SK-N-SH treated with all-trans-retinoic acid at 6 μM for 48 hours (cell line): ENCODE results near the gene PFKFB4.

Experiments used
- ATAC-seq: fragments of 200-7000 bp; cut with Tn5 transposase; 3 replicates; pipeline ENCODE4 v1.9.1; 2020; ENCODE audit warnings: mild to moderate bottlenecking, moderate library complexity
- BACH2 ChIP-seq: fragments of 250-450 bp; sonication (Bioruptor Pico); IDR thresholded peaks from 2 replicates; pipeline ENCODE4 v1.9.0; 2021; ENCODE audit warnings: mild to moderate bottlenecking, borderline replicate concordance
- CREB5 ChIP-seq: fragments of 250-450 bp; sonication (Bioruptor Pico); IDR thresholded peaks from 2 replicates; pipeline ENCODE4 v1.5.1; 2020; ENCODE audit warnings: low read depth, mild to moderate bottlenecking, moderate library complexity
- CSRNP3 ChIP-seq: fragments of 250-450 bp; sonication (Bioruptor Pico); IDR thresholded peaks from 2 replicates; pipeline ENCODE4 v1.5.1; 2021; ENCODE audit warnings: mild to moderate bottlenecking, moderate library complexity
- ESRRG ChIP-seq: fragments of 250-450 bp; sonication (Bioruptor Pico); IDR thresholded peaks from 2 replicates; pipeline ENCODE4 v1.6.1; 2021; ENCODE audit warnings: mild to moderate bottlenecking
- ISL1 ChIP-seq: fragments of 250-450 bp; sonication (Bioruptor Pico); IDR thresholded peaks from 2 replicates; pipeline ENCODE4 v2.1.2; 2022; ENCODE audit warnings: mild to moderate bottlenecking, moderate library complexity
- OSR1 ChIP-seq: fragments of 250-450 bp; sonication (Bioruptor Pico); IDR thresholded peaks from 2 replicates; pipeline ENCODE4 v1.8.0; 2022; ENCODE audit warnings: moderate library complexity, mild to moderate bottlenecking, inconsistent platforms
- PATZ1 ChIP-seq: fragments of 250-450 bp; sonication (Bioruptor Pico); IDR thresholded peaks from 2 replicates; pipeline ENCODE4 v1.8.0; 2020; ENCODE audit warnings: mild to moderate bottlenecking, moderate library complexity, borderline replicate concordance
- POU6F1 ChIP-seq: fragments of 250-450 bp; sonication (Bioruptor Pico); IDR thresholded peaks from 2 replicates; pipeline ENCODE4 v1.8.0; 2021; ENCODE audit warnings: low read depth, mild to moderate bottlenecking, moderate library complexity, borderline replicate concordance
- SNAI2 ChIP-seq: fragments of 250-450 bp; sonication (Bioruptor Pico); IDR thresholded peaks from 2 replicates; pipeline ENCODE4 v1.5.0; 2020; ENCODE audit warnings: mild to moderate bottlenecking, moderate library complexity
- TCF4 ChIP-seq: fragments of 250-450 bp; sonication (Bioruptor Pico); IDR thresholded peaks from 2 replicates; pipeline ENCODE4 v1.8.0; 2021; ENCODE audit warnings: mild to moderate bottlenecking, moderate library complexity, borderline replicate concordance
- TOX ChIP-seq: fragments of 250-450 bp; sonication (Bioruptor Pico); IDR thresholded peaks from 2 replicates; pipeline ENCODE4 v1.8.0; 2021; ENCODE audit warnings: mild to moderate bottlenecking, moderate library complexity, borderline replicate concordance
- TSHZ2 ChIP-seq: fragments of 250-450 bp; sonication (Bioruptor Pico); IDR thresholded peaks from 2 replicates; pipeline ENCODE4 v1.5.0; 2020; ENCODE audit warnings: mild to moderate bottlenecking, moderate library complexity
- ZC3H10 ChIP-seq: fragments of 250-450 bp; sonication (Bioruptor Pico); IDR thresholded peaks from 2 replicates; pipeline ENCODE4 v1.5.1; 2021; ENCODE audit warnings: mild to moderate bottlenecking, moderate library complexity
- ZFP3 ChIP-seq: fragments of 250-450 bp; sonication (Bioruptor Pico); IDR thresholded peaks from 2 replicates; pipeline ENCODE4 v1.5.0; 2020; ENCODE audit warnings: mild to moderate bottlenecking, moderate library complexity
- ZFP30 ChIP-seq: fragments of 450-650 bp; formaldehyde crosslinking; IDR thresholded peaks from 2 replicates; pipeline ENCODE4 v1.5.0; 2022; ENCODE audit warnings: mild to moderate bottlenecking, moderate library complexity
- ZNF565 ChIP-seq: fragments of 450-650 bp; formaldehyde crosslinking; conservative IDR thresholded peaks from 2 replicates; pipeline ENCODE4 v1.5.0; 2020; ENCODE audit warnings: low read depth, mild to moderate bottlenecking, moderate library complexity
- ZNF8 ChIP-seq: fragments of 450-650 bp; formaldehyde crosslinking; IDR thresholded peaks from 2 replicates; pipeline ENCODE4 v1.5.0; 2020; ENCODE audit warnings: mild to moderate bottlenecking, moderate library complexity

Gene PFKFB4

GRCh38 chr3:48581621-48582481 lies 25.2 kb upstream of the PFKFB4 start:
- ATAC-seq, result no peak
- TF ChIP-seq ZNF565 (no peak), ZC3H10 (no peak), ZFP3 (CRISPR knock-in tag) (no peak), ESRRG (no peak), SNAI2 (CRISPR knock-in tag) (no peak), OSR1 (CRISPR knock-in tag) (no peak), TSHZ2 (CRISPR knock-in tag) (no peak), BACH2 (CRISPR knock-in tag) (no peak), CREB5 (no peak), ZNF8 (CRISPR knock-in tag) (no peak), CSRNP3 (CRISPR knock-in tag) (no peak), POU6F1 (CRISPR knock-in tag) (no peak), TOX (no peak), PATZ1 (CRISPR knock-in tag) (no peak), ZFP30 (CRISPR knock-in tag) (no peak)

- no peak for ATAC-seq
- TF ChIP-seq OSR1 (CRISPR knock-in tag), result no peak
- no peak for TF ChIP-seq TCF4
- no peak for TF ChIP-seq ZC3H10
- TF ChIP-seq ISL1 (CRISPR knock-in tag), result no peak
- TF ChIP-seq ESRRG, result no peak
These were observed 20.0 kb upstream of the PFKFB4 start for GRCh38 chr3:48576647-48577046.

GRCh38 chr3:48575366-48575765 lies 18.8 kb upstream of the PFKFB4 start:
- no peak for TF ChIP-seq ZFP3 (CRISPR knock-in tag)
- ATAC-seq, result no peak

- no peak for ATAC-seq
- no peak for TF ChIP-seq PATZ1 (CRISPR knock-in tag)
- TF ChIP-seq POU6F1 (CRISPR knock-in tag), result no peak
- TF ChIP-seq ZNF565, result no peak
- no peak for TF ChIP-seq SNAI2 (CRISPR knock-in tag)
- no peak for TF ChIP-seq ZNF8 (CRISPR knock-in tag)
- TF ChIP-seq ESRRG, result no peak
- no peak for TF ChIP-seq CREB5
- no peak for TF ChIP-seq CSRNP3 (CRISPR knock-in tag)
These were observed 17.5 kb upstream of the PFKFB4 start for GRCh38 chr3:48573973-48574585.
